Progenitor cell of endocrine pancreas (in vitro differentiated cells): ENCODE results near the gene SSX2IP. TPM values are rescaled to one million over a fixed set of nuclear protein-coding genes. Genes with fewer than 3 reads are reported as not detected.
A peak's percentile ranks its signal among the peaks of the same experiment; 100 is the strongest.

ENCODE experiments used
- DNase-seq: peaks from one replicate; pipeline ENCODE4 v3.0.0; 2021; ENCODE audit warnings: low spot score; ENCODE audit not compliant: unreplicated experiment
- H3K27ac Mint-ChIP-seq: 2 replicates; pipeline ENCODE4 v1.8.0; 2021; ENCODE audit warnings: mild to moderate bottlenecking, moderate library complexity, mixed read lengths
- H3K27me3 Mint-ChIP-seq: 2 replicates; pipeline ENCODE4 v1.8.0; 2021; ENCODE audit warnings: mixed read lengths
- H3K36me3 Mint-ChIP-seq: 2 replicates; pipeline ENCODE4 v1.8.0; 2022; ENCODE audit warnings: mixed read lengths; ENCODE audit not compliant: insufficient read depth
- H3K4me1 Mint-ChIP-seq: 2 replicates; pipeline ENCODE4 v1.8.0; 2021; ENCODE audit warnings: low read depth, mixed read lengths
- H3K4me3 Mint-ChIP-seq: 2 replicates; pipeline ENCODE4 v1.8.0; 2021; ENCODE audit warnings: low read depth, mild to moderate bottlenecking, moderate library complexity, mixed read lengths
- H3K9me3 Mint-ChIP-seq: 2 replicates; pipeline ENCODE4 v1.8.0; 2021; ENCODE audit warnings: low read depth, mixed read lengths
- total RNA-seq: library from RNA; stranded (reverse); gene quantifications from 2 replicates; pipeline ENCODE4 v1.2.1, GENCODE V29; 2021
- TF ChIP-seq, protein P1 (sequence below): fragments of 200-600 bp; sonication (generic); IDR thresholded peaks from one replicate; pipeline ENCODE4 v1.5.0; 2021; ENCODE audit warnings: antibody characterized with exemption, mild to moderate bottlenecking; ENCODE audit not compliant: unreplicated experiment

SSX2IP gene
- total RNA-seq, 1 donor from 2014 or later: 36.4 TPM

DNA sequence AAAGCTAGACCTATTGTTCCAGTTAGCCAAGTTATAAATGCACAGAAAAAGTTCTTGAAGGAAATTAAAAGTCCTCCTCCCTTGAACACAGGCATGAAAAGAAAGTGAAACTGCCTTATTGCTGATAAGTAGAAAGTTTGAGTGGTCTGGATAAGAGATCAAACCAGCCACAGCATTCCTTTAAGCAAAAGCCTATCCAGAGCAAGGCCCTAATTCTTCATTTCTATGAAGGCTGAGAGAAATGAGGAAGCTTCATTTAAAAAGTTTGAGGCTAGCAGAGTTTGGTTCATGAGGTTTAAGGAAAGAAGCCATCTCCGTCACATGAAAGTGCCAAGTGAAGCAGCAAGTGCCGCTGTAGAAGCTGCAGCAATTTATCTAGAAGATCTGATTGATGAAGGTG lies 2.7 kb upstream of the SSX2IP start:
- no peak overlapping the region for H3K27ac Mint-ChIP-seq
- no peak overlapping the region for H3K4me3 Mint-ChIP-seq
- peaks cover 6% of the 10 kb centered on the region for H3K27me3 Mint-ChIP-seq
- H3K9me3 Mint-ChIP-seq: no peaks in the 10 kb centered on the region
- TF ChIP-seq, protein P1, sequence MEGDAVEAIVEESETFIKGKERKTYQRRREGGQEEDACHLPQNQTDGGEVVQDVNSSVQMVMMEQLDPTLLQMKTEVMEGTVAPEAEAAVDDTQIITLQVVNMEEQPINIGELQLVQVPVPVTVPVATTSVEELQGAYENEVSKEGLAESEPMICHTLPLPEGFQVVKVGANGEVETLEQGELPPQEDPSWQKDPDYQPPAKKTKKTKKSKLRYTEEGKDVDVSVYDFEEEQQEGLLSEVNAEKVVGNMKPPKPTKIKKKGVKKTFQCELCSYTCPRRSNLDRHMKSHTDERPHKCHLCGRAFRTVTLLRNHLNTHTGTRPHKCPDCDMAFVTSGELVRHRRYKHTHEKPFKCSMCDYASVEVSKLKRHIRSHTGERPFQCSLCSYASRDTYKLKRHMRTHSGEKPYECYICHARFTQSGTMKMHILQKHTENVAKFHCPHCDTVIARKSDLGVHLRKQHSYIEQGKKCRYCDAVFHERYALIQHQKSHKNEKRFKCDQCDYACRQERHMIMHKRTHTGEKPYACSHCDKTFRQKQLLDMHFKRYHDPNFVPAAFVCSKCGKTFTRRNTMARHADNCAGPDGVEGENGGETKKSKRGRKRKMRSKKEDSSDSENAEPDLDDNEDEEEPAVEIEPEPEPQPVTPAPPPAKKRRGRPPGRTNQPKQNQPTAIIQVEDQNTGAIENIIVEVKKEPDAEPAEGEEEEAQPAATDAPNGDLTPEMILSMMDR: no peak
- peaks cover 22% of the 10 kb centered on the region for H3K4me1 Mint-ChIP-seq
- DNase-seq: no peak
- H3K36me3 Mint-ChIP-seq: no peaks in the 10 kb centered on the region

DNA sequence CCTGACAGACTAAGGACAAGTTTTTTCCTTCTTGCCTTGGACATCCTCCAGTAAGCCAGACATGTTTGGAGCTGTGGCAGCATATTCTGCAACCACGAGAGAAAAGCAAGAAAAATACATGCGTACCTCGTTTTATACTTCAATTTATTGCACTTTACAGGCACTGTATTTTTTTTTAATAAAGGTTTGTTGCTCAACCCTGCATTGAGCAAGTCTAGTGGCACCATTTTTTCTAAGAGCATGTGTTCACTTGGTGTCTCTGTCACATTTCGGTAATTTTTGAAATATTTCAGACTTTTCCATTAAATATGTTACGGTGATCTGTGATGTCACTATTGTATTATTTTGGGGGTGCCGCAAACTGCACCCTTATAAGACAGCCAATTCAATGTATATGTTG lies 2.1 kb upstream of the SSX2IP start:
- Mint-ChIP-seq H3K4me1 (peaks cover 27% of the 10 kb centered on the region), H3K36me3 (no peaks in the 10 kb centered on the region), H3K27ac (no peak overlapping the region), H3K9me3 (no peaks in the 10 kb centered on the region), H3K4me3 (no peak overlapping the region), H3K27me3 (peaks cover 6% of the 10 kb centered on the region)
- DNase-seq: no peak
- TF ChIP-seq, protein P1: no peak

DNA sequence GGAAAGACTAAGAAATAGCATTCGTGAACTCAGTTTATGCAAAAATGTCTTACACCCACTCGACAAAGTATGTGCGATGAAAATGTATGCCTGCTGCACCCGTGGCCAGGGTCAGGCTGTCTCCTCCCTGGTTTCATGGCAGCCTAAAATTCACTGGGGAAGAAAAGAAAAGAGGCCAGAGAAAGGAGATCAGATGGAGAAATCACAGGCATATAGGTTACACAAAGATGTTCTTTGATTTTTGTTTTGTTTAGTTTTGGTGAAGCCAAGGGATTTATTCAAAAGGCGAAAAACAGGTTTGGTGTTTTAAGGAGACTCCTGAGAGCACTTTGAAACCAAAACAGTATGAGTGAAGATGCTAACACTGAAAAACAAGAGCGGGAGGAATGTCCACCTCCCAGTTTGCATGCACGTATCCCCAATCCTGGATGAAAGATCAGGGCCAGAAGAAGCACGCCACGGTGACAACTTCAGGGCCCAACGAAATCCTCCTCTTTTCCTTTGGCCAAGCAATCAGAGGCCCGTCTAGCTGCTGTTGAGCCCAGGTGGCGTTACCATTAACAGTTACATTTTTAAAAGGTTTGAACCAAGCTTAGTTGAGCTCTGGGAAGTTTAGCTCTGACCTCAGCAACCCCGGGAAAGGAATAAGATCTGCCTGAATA lies 992 bp upstream of the SSX2IP start:
- Mint-ChIP-seq H3K4me3 (peak overlapping the region; percentile 92), H3K4me1 (peaks cover 30% of the 10 kb centered on the region), H3K27me3 (peaks cover 6% of the 10 kb centered on the region), H3K9me3 (no peaks in the 10 kb centered on the region), H3K27ac (peak overlapping the region; percentile 97), H3K36me3 (no peaks in the 10 kb centered on the region)
- no peak for DNase-seq
- TF ChIP-seq, protein P1: no peak

DNA sequence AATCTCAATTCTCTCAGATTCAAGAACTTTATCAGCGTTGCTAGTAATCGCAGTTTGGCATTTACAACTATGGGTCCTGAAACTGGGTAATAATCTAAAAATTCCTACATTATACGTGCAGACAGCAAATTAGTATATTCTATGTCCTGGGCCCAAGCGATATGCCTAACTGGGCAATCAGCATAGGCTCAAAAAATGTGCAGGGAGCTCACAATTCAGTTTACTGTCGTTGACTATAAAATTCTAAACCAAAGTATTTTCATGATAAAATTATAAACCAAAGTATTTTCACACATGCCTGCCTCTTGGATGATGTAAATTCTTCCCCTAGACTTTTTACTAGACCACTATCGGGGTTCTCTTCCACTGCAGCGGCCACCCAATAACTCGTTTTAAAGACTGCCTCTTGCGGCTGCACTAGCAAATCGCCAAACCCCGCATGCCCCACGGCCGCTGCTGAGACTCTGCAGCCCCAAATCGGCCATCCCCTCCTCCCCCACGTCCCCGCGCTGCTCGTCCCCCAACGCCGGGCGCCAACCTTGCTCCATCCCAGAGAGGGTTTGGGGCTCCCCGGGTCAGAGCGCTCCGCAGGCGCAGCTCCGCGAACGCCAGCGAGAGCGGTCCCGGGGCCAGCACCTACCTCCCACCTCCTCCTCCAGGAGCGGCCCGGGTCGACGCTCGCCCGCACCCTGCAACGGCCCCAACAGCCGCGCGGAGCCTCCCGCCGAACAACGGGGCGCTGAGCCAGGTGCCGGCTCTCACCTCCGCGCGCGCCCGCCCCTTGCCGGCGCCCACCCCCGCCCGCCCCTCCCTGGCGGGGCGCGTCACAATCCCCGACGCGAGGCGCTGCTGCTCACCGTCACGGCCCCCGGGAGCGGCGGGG lies 506 bp downstream of the SSX2IP start:
- no peak for DNase-seq
- no peaks in the 10 kb centered on the region for H3K9me3 Mint-ChIP-seq
- peak overlapping the region; percentile 92 for H3K4me3 Mint-ChIP-seq
- peak overlapping the region; percentile 92 for H3K27ac Mint-ChIP-seq
- TF ChIP-seq, protein P1: peak; percentile 56
- H3K4me1 Mint-ChIP-seq: peaks cover 30% of the 10 kb centered on the region
- peaks cover 3% of the 10 kb centered on the region for H3K27me3 Mint-ChIP-seq
- no peaks in the 10 kb centered on the region for H3K36me3 Mint-ChIP-seq

DNA sequence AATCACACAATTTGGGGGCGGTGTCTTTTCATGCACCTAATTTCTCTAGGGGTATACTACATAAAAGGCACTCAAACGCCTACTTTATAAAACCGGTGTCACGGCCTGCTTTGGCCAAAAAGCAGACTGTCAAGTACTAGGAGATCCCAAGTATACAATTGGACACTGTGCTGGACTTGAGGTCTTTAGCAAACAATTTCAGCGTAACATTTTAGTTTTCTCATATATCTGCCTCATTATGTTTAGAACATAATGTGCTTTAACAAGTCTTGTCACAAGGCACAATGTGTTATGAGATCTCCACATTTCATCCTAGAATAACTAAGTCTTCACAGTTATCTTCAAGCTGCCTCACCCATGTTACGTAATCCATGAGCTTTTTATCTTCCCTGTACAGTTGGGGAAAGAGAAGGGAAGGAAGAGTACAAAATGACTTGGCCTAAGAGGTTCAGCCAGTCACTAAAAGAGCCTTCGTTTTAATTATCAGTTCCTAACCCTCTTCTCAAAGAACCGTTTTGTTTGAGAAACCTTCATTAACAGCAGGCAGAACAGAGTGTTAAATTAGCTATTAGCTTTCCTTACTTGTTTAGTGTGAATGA lies 1.7 kb downstream of the SSX2IP start:
- peak overlapping the region; percentile 6 for H3K27ac Mint-ChIP-seq
- DNase-seq: no peak
- H3K4me1 Mint-ChIP-seq: peaks cover 30% of the 10 kb centered on the region
- TF ChIP-seq, protein P1: no peak
- no peaks in the 10 kb centered on the region for H3K9me3 Mint-ChIP-seq
- H3K27me3 Mint-ChIP-seq: no peaks in the 10 kb centered on the region
- H3K36me3 Mint-ChIP-seq: peaks cover under 1% of the 10 kb centered on the region
- H3K4me3 Mint-ChIP-seq: peak overlapping the region; percentile 92
